Measurements from ENCODE around the gene USP37.
A peak's percentile ranks its signal among the peaks of the same experiment; 100 is the strongest.

The USP37 gene

GRCh38 chr2:218470448-218470847 is 97.7 kb downstream of the USP37 start:
- TF ChIP-seq CTCF (IDR thresholded peaks at IDR 0.05; ENCODE audit: borderline replicate concordance, extremely low read depth, low read length, poor library complexity, severe bottlenecking) (no peak), EZH2 (IDR thresholded peaks at IDR 0.05; ENCODE audit: borderline replicate concordance, low read depth, low read length, severe bottlenecking) (no peak)
- H3K27ac ChIP-seq (ENCODE audit: low read length): no peak overlapping the region
- peaks cover 72% of the 10 kb centered on the region for H3K36me3 ChIP-seq (ENCODE audit: insufficient read depth, low read length)

GRCh38 chr2:218465987-218466633 is 102.0 kb downstream of the USP37 start:
- DNase-seq: no peak
- H3K27me3 ChIP-seq (ENCODE audit: insufficient read depth, low read length, poor library complexity): no peaks in the 10 kb centered on the region
- no peaks in the 10 kb centered on the region for H3K9me3 ChIP-seq (ENCODE audit: insufficient read depth, low read length, severe bottlenecking)
- no peak overlapping the region for H3K4me2 ChIP-seq (ENCODE audit: insufficient read depth, low read length)
- no peaks in the 10 kb centered on the region for H3K4me1 ChIP-seq (ENCODE audit: insufficient read depth, low read length)
- H3K36me3 ChIP-seq (ENCODE audit: insufficient read depth, low read length): peaks cover 65% of the 10 kb centered on the region
- no peak overlapping the region for H3K4me3 ChIP-seq (ENCODE audit: low read depth in 1 of 2, low read length in 2 of 2)
- no peaks in the 10 kb centered on the region for H4K20me1 ChIP-seq (ENCODE audit: insufficient read depth, low read length)
- H3K79me2 ChIP-seq (ENCODE audit: insufficient read depth, low read length): no peaks in the 10 kb centered on the region
- no peak overlapping the region for H3K9ac ChIP-seq (ENCODE audit: low read depth, low read length)
- no peak overlapping the region for H3K27ac ChIP-seq (ENCODE audit: low read length)
- H2AFZ ChIP-seq (ENCODE audit: low read depth, low read length): no peak overlapping the region
- TF ChIP-seq CTCF (IDR thresholded peaks at IDR 0.05; ENCODE audit: borderline replicate concordance, extremely low read depth, low read length, poor library complexity, severe bottlenecking) (peak; percentile 63), EZH2 (IDR thresholded peaks at IDR 0.05; ENCODE audit: borderline replicate concordance, low read depth, low read length, severe bottlenecking) (no peak)
- ATAC-seq (ENCODE audit: insufficient read depth, low read depth): peak; percentile 37; the same call in 2 of the 3 replicates

More at GRCh38 chr2:218470448-218470847, 97.7 kb downstream of the USP37 start:
- DNase-seq: no peak
- H3K4me3 ChIP-seq (ENCODE audit: low read depth in 1 of 2, low read length in 2 of 2): no peak overlapping the region
- H4K20me1 ChIP-seq (ENCODE audit: insufficient read depth, low read length): no peaks in the 10 kb centered on the region
- no peaks in the 10 kb centered on the region for H3K79me2 ChIP-seq (ENCODE audit: insufficient read depth, low read length)
- no peak overlapping the region for H3K9ac ChIP-seq (ENCODE audit: low read depth, low read length)
- H2AFZ ChIP-seq (ENCODE audit: low read depth, low read length): no peak overlapping the region
- H3K9me3 ChIP-seq (ENCODE audit: insufficient read depth, low read length, severe bottlenecking): no peaks in the 10 kb centered on the region
- H3K4me2 ChIP-seq (ENCODE audit: insufficient read depth, low read length): no peak overlapping the region
- no peaks in the 10 kb centered on the region for H3K27me3 ChIP-seq (ENCODE audit: insufficient read depth, low read length, poor library complexity)
- no peaks in the 10 kb centered on the region for H3K4me1 ChIP-seq (ENCODE audit: insufficient read depth, low read length)
- no peak for ATAC-seq (ENCODE audit: insufficient read depth, low read depth)

- TF ChIP-seq CTCF (IDR thresholded peaks at IDR 0.05; ENCODE audit: borderline replicate concordance, extremely low read depth, low read length, poor library complexity, severe bottlenecking) (no peak), EZH2 (IDR thresholded peaks at IDR 0.05; ENCODE audit: borderline replicate concordance, low read depth, low read length, severe bottlenecking) (no peak)
- Histone ChIP-seq H3K9ac (ENCODE audit: low read depth, low read length) (no peak overlapping the region), H3K4me3 (ENCODE audit: low read depth in 1 of 2, low read length in 2 of 2) (no peak overlapping the region), H3K27ac (ENCODE audit: low read length) (no peak overlapping the region), H3K79me2 (ENCODE audit: insufficient read depth, low read length) (no peaks in the 10 kb centered on the region), H3K27me3 (ENCODE audit: insufficient read depth, low read length, poor library complexity) (no peaks in the 10 kb centered on the region), H3K9me3 (ENCODE audit: insufficient read depth, low read length, severe bottlenecking) (peaks cover 16% of the 10 kb centered on the region), H4K20me1 (ENCODE audit: insufficient read depth, low read length) (no peaks in the 10 kb centered on the region), H3K4me2 (ENCODE audit: insufficient read depth, low read length) (no peak overlapping the region), H2AFZ (ENCODE audit: low read depth, low read length) (no peak overlapping the region), H3K36me3 (ENCODE audit: insufficient read depth, low read length) (peaks cover 77% of the 10 kb centered on the region), H3K4me1 (ENCODE audit: insufficient read depth, low read length) (no peaks in the 10 kb centered on the region)
- ATAC-seq (ENCODE audit: insufficient read depth, low read depth) (no peak), DNase-seq (no peak)
Measured at GRCh38 chr2:218458598-218458997, 109.6 kb downstream of the USP37 start.

Measured in DND-41 (cell line).